D721Med (cell line): Measurements from ENCODE around the gene GSTA4.
A peak's percentile ranks its signal among the peaks of the same experiment; 100 is the strongest.
"Not testable (repeated sequence)": the region's sequence is repeated elsewhere in the genome, so short reads cannot be mapped to it uniquely, and the experiment has no call there.

ENCODE experiments used
- DNase-seq: peaks from one replicate; pipeline ENCODE4 v3.0.0; 2011; ENCODE audit warnings: low spot score; ENCODE audit not compliant: insufficient read length
- FAIRE-seq: peaks from 2 replicates; lab custom pipeline; 2011; peaks lifted over from hg19 to GRCh38; lab: Jason Lieb, UNC
- CTCF ChIP-seq: IDR thresholded peaks from 2 replicates; pipeline ENCODE4 v1.5.1; 2012; ENCODE audit warnings: mild to moderate bottlenecking, control low read depth; ENCODE audit not compliant: insufficient read depth; ENCODE audit errors: missing control alignments

GSTA4 gene

GRCh38 chr6:52965380-52965779 is 29.7 kb downstream of the GSTA4 start:
- DNase-seq (no peak), FAIRE-seq (no peak)
- no peak for TF ChIP-seq CTCF

- no peak for TF ChIP-seq CTCF
- FAIRE-seq (no peak), DNase-seq (no peak)
These were observed 30.8 kb downstream of the GSTA4 start for GRCh38 chr6:52964318-52964717.

GRCh38 chr6:52962701-52963100 is 32.4 kb downstream of the GSTA4 start:
- no peak for DNase-seq
- no peak for TF ChIP-seq CTCF
- no peak for FAIRE-seq

GRCh38 chr6:52961022-52961421 is 34.1 kb downstream of the GSTA4 start:
- DNase-seq, FAIRE-seq: not testable (repeated sequence)

GRCh38 chr6:52960211-52960610 is 34.9 kb downstream of the GSTA4 start:
- DNase-seq, FAIRE-seq: not testable (repeated sequence)

- FAIRE-seq (no peak), DNase-seq (no peak)
- no peak for TF ChIP-seq CTCF
These were observed 36.4 kb downstream of the GSTA4 start for GRCh38 chr6:52958546-52959255.

GRCh38 chr6:52955871-52956270 is 39.2 kb downstream of the GSTA4 start:
- FAIRE-seq = peak; percentile 79

More at GRCh38 chr6:52955871-52956270, 39.2 kb downstream of the GSTA4 start:
- DNase-seq = peak; percentile 41
- no peak for TF ChIP-seq CTCF
